GM21381 (cell line): ENCODE results near the gene SLC15A2.

Experiments
- ATAC-seq: cut with Tn5 transposase; IDR thresholded peaks from one replicate; pipeline ENCODE4 v1.9.1; 2021; ENCODE audit warnings: mild to moderate bottlenecking, moderate library complexity; ENCODE audit not compliant: unreplicated experiment

Gene SLC15A2

DNA sequence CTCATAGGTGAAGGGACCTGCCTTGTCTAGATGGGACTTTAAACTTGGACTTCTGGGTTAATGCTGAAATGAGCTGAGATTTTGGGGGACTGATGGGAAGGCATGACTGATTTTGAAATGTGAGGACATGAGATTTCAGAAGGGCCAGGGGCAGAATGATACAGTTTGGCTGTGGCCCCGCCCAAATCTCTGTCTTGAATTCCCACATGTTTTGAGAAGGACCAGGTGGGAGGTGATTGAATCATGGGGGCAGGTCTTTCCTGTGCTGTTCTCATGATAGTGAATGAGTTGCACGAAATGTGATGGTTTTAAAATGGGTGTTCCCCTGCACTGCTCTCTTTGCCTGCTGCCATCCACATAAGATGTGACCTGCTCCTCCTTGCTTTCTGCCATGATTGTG is 85.0 kb downstream of the SLC15A2 start:
- ATAC-seq = no peak

DNA sequence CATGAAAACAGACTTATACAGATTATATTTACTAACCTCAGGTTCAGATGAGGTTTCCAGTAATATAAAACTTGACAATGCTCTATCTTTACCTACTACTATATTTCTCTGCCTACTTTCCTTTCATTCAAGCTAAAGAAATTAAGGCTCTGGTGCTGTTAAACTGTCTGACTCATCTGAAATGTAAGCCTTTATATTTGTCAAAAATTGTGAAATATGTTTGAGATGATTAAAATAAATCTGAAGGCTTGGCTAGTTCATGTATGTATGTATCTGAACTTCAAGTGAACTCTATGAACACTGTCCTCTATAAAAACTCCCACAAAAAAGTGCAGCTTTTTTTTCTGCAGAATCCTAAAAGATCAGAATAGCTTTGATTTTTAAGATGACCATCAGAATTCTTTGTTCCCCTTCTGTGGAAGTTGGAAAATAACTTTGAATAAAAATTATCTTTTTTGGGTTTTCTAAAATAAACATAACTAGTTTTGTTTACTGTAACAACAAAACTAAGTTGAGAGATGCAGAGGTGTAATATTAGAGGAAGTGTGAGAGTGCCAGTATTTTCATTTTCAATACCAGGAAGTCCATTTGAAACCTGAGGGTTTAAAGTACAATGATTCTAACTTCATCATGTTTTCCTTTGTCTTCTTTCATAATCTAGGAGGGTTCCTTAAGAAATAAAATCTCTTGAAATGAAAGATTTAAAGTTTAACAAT is 85.7 kb downstream of the SLC15A2 start:
- ATAC-seq = peak; percentile 80

DNA sequence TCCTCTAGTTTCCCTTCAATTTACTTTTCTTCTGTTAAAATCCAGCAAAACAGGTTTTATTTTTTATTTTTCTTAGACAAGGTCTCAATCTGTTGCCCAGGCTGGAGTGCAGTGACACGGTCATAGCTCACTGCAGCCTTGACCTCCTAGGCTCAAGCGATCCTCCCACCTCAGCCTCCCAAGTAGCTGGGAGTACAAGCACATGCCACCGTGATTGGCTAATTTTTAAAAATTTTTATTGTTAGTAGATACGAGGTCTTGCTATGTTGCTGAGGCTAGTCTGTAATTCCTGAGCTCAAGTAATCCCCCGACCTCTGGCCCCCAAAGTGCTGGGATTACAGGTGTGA is 86.2 kb downstream of the SLC15A2 start:
- peak; percentile 23 for ATAC-seq

DNA sequence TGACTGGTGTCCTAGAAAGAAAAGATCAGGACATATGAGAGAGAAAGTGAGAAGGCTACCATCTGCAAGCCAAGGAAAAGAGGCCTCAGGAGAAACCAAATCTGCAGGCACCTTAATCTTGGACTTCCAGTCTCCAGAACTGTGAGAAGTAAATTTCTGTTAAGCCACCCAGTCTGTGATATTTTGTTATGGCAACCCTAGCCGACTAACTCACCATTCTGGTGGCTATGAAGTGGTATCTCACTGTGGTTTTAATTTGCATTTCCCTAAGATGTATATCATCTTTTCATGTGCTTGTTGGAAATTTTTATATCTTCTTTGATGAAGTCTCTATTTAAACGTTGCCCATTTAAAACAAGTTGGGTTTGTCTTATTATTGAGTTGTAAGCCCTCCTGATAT is 87.3 kb downstream of the SLC15A2 start:
- ATAC-seq = no peak

DNA sequence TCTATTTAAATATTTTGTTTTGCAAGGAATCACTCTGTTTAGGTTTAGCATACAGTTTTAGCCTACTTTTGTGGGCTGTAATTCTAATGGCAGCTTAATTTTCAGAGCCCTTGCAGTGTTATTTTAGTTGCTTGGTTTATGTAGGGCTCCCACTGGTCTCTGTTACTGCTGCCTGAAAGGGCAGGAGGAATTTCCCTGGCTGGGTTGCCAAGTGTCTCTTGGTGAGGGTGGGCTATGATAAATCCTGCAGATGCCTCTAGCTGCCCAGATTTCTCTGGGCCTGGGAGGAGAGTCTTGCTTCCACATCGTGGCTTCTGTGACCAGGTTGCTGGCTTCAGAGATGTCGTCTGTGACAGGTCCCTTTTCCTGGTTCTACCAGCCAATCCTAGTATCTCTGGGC is 91.6 kb downstream of the SLC15A2 start:
- no peak for ATAC-seq

DNA sequence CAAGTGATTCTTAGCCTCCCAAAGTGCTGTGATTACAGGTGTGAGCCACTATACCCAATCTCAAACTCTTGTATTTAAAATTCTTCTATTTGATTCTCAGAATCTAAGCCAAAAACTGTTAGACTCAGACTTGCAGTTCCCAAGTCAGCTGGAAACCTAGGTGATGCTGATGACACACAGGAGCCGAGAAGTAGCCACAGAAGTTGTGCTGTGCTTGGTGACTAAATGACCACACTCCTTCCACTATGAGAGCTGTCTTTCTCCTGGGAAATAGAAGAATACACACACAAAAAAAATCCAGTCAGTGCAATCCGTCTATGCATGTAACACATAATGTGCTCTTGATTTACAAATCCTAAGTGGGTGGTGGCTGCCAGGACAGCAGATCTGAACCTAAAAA is 93.9 kb downstream of the SLC15A2 start:
- no peak for ATAC-seq

DNA sequence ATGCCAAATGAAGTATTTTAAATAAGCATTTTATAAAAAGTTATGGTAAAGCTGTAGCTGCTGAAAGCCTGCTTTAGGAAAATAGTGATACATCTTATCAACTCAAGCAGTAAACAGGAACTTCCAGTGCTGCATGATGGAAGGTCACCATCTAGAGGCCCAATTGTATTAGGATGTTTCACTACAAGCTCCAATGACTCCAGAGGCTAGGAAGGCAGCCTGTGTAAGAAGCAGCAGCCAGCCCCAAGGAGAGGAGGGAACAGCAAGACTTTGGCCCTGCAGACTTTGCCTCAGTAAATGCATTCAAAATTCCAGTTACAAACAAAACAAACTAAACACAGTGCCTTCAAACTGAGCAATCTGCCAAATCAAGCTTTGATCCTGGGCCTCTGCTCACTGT is 95.7 kb downstream of the SLC15A2 start:
- no peak for ATAC-seq

DNA sequence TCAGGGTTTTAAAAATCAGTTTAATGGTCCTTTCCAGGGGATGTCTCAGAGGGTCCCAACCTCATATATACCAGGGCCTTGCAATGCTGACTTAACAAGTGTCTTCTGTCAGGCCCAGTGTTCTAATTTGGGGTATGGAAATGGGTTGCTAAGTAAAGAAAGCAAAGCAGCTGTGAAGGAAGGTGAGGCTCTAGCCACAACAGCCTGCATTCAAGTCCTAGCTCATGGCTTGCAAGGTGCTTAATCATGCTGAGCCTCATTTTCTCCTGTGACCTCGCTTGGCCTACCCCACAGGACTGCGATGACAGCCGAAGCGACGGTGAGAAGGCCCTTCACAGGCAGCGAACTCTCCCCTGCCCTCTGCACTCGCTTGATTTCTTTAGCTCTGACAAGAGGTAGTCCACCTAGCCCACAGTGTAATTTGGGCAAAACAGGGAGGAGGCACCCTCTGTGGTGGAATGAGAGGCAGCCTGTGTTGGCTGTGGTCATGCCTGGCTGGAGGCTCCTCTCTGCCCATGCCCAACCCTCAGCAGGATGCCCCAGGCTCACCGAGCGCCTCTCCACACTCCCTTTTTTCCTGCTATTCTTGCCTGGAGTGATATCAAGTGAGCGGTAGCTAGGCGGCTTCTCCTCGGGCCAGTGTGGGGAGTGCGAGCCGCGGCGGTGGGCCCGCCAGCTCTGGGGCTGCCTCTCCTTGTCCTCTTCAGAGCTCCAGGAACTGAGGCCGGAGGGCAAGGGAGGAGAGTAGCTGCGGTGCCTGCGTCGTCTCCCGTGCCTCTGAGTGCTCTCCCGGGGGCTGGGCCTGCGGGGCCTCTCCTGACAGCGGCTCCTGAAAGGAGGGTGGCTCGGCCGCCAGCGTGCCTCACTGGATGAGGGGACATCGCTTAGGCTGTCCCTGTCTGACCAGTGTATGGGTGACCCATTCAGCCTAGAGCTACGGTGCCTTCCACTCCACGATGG is 98.7 kb downstream of the SLC15A2 start:
- peak; percentile 45 for ATAC-seq
